ENCODE measurements around the gene RRP1.

RRP1 gene

GRCh38 chr21:43758111-43758641 lies 31.2 kb upstream of the RRP1 start:
- DNase-seq (ENCODE audit: low read depth in 2 of 2): no peak

- DNase-seq (ENCODE audit: low read depth in 2 of 2): no peak
These were observed 30.6 kb upstream of the RRP1 start for GRCh38 chr21:43758811-43759210.

GRCh38 chr21:43759651-43760050 lies 29.7 kb upstream of the RRP1 start:
- DNase-seq (ENCODE audit: low read depth in 2 of 2): no peak

- DNase-seq (ENCODE audit: low read depth in 2 of 2): no peak
These were observed 28.9 kb upstream of the RRP1 start for GRCh38 chr21:43760391-43760958.

- no peak for DNase-seq (ENCODE audit: low read depth in 2 of 2)
These were observed 27.5 kb upstream of the RRP1 start for GRCh38 chr21:43761886-43762285.

- DNase-seq (ENCODE audit: low read depth in 2 of 2): no peak
These were observed 26.9 kb upstream of the RRP1 start for GRCh38 chr21:43762303-43763128.

GRCh38 chr21:43763901-43764523 lies 25.4 kb upstream of the RRP1 start:
- DNase-seq (ENCODE audit: low read depth in 2 of 2): no peak

GRCh38 chr21:43764576-43765495 lies 24.5 kb upstream of the RRP1 start:
- no peak for DNase-seq (ENCODE audit: low read depth in 2 of 2)

GRCh38 chr21:43766734-43767497 lies 22.5 kb upstream of the RRP1 start:
- DNase-seq (ENCODE audit: low read depth in 2 of 2): no peak

- DNase-seq (ENCODE audit: low read depth in 2 of 2): no peak
These were observed 21.8 kb upstream of the RRP1 start for GRCh38 chr21:43767498-43767983.

- DNase-seq (ENCODE audit: low read depth in 2 of 2): no peak
These were observed 21.2 kb upstream of the RRP1 start for GRCh38 chr21:43767984-43768867.

GRCh38 chr21:43768868-43769167 lies 20.6 kb upstream of the RRP1 start:
- DNase-seq (ENCODE audit: low read depth in 2 of 2): no peak

GRCh38 chr21:43769325-43769958 lies 19.9 kb upstream of the RRP1 start:
- DNase-seq (ENCODE audit: low read depth in 2 of 2): no peak

- DNase-seq (ENCODE audit: low read depth in 2 of 2): no peak
These were observed 19.2 kb upstream of the RRP1 start for GRCh38 chr21:43770066-43770655.

- no peak for DNase-seq (ENCODE audit: low read depth in 2 of 2)
These were observed 18.1 kb upstream of the RRP1 start for GRCh38 chr21:43771199-43771675.

GRCh38 chr21:43771698-43772424 lies 17.5 kb upstream of the RRP1 start:
- no peak for DNase-seq (ENCODE audit: low read depth in 2 of 2)

GRCh38 chr21:43772425-43772821 lies 17.0 kb upstream of the RRP1 start:
- DNase-seq (ENCODE audit: low read depth in 2 of 2): no peak

GRCh38 chr21:43774163-43774562 lies 15.2 kb upstream of the RRP1 start:
- DNase-seq (ENCODE audit: low read depth in 2 of 2): no peak
